ENCODE measurements around the gene UBE2R2.
"Not testable (repeated sequence)": the region's sequence is repeated elsewhere in the genome, so short reads cannot be mapped to it uniquely, and the experiment has no call there.

The UBE2R2 gene

GRCh38 chr9:33799928-33800704, 16.8 kb upstream of the UBE2R2 start:
- no peak for DNase-seq

- no peak for DNase-seq
Observed at GRCh38 chr9:33800886-33801285, 16.1 kb upstream of the UBE2R2 start.

- not testable (repeated sequence) for DNase-seq
Observed at GRCh38 chr9:33801943-33802500, 14.9 kb upstream of the UBE2R2 start.

GRCh38 chr9:33804196-33804595, 12.8 kb upstream of the UBE2R2 start:
- not testable (repeated sequence) for DNase-seq

- not testable (repeated sequence) for DNase-seq
Observed at GRCh38 chr9:33807156-33807555, 9.8 kb upstream of the UBE2R2 start.

GRCh38 chr9:33808979-33809322, 8.0 kb upstream of the UBE2R2 start:
- not testable (repeated sequence) for DNase-seq

- DNase-seq, result no peak
Observed at GRCh38 chr9:33809506-33809905, 7.5 kb upstream of the UBE2R2 start.

GRCh38 chr9:33813712-33814641, 3.0 kb upstream of the UBE2R2 start:
- peak; percentile 74 for DNase-seq

GRCh38 chr9:33815781-33816180, 1.2 kb upstream of the UBE2R2 start:
- DNase-seq, result no peak

GRCh38 chr9:33817327-33818166, 587 bp downstream of the UBE2R2 start:
- DNase-seq, result peak; percentile 52

- peak; percentile 62 for DNase-seq
Observed at GRCh38 chr9:33818167-33818846, 1.3 kb downstream of the UBE2R2 start.

GRCh38 chr9:33818847-33819500, 2.0 kb downstream of the UBE2R2 start:
- no peak for DNase-seq

- DNase-seq, result no peak
Observed at GRCh38 chr9:33820231-33820745, 3.3 kb downstream of the UBE2R2 start.

- DNase-seq, result no peak
Observed at GRCh38 chr9:33823801-33824200, 6.8 kb downstream of the UBE2R2 start.

- not testable (repeated sequence) for DNase-seq
Observed at GRCh38 chr9:33827285-33827684, 10.3 kb downstream of the UBE2R2 start.

- not testable (repeated sequence) for DNase-seq
Observed at GRCh38 chr9:33829641-33830230, 12.8 kb downstream of the UBE2R2 start.

GRCh38 chr9:33835625-33836260, 18.8 kb downstream of the UBE2R2 start:
- no peak for DNase-seq

- DNase-seq, result not testable (repeated sequence)
Observed at GRCh38 chr9:33836261-33836660, 19.3 kb downstream of the UBE2R2 start.

- DNase-seq, result no peak
Observed at GRCh38 chr9:33837138-33837537, 20.2 kb downstream of the UBE2R2 start.

GRCh38 chr9:33840381-33840780, 23.4 kb downstream of the UBE2R2 start:
- no peak for DNase-seq

Data from CD4-positive, alpha-beta T cell treated with Interleukin-21 for 1 hour (primary cell).